GM21529 (cell line): ENCODE measurements around the gene SLC25A27.
"Not testable (repeated sequence)": the region's sequence is repeated elsewhere in the genome, so short reads cannot be mapped to it uniquely, and the experiment has no call there.

Experiments
- ATAC-seq: cut with Tn5 transposase; IDR thresholded peaks from one replicate; pipeline ENCODE4 v1.9.1; 2021; ENCODE audit not compliant: unreplicated experiment

Gene SLC25A27, protein sequence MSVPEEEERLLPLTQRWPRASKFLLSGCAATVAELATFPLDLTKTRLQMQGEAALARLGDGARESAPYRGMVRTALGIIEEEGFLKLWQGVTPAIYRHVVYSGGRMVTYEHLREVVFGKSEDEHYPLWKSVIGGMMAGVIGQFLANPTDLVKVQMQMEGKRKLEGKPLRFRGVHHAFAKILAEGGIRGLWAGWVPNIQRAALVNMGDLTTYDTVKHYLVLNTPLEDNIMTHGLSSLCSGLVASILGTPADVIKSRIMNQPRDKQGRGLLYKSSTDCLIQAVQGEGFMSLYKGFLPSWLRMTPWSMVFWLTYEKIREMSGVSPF

DNA sequence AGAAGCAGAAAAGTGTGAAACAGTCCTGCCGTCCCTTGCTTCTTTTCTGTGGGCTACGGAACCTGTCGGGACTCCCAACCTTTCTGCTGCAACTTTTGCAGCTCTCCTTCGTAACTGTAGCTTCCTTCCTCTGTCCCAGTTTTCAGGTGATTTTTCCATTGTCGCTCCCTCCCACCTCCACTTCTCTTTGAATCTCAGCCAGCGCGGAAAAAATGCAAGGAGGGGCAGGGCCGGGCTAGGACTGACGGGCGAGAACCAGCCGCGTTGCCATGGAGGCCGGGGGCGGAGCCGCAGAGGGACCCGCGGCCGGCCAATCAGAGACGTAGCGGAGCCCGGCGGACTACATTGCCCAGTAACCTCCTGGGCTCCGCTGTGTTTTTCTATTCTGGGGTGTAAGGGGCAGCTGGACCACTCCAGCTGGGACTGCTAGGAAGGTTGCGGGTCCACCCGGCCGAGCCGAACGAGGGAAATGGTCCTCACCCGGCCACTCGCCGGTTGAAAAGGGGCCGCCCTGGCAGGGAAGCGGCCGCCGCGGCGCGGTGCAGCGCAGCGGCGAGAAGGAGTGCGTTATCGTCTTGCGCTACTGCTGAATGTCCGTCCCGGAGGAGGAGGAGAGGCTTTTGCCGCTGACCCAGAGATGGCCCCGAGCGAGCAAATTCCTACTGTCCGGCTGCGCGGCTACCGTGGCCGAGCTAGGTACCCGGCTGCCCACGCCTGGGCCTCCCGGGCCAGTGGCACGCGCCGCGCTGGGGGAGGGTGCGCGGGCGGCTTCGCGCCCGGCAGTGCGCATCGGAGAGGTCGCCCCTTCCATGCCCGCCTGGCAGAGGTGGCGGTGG, at the start of gene SLC25A27, which contains the start of gene CYP39A1:
Gene SLC25A27 (plus strand): TSS at position 373 of the 836 bp plus-strand sequence. CDS start 218 bp downstream, at position 591.
Gene CYP39A1 (minus strand): TSS at position 216 of the 836 bp plus-strand sequence. CDS start 236 bp downstream, outside the sequence.
- ATAC-seq, result peak; percentile 100

DNA sequence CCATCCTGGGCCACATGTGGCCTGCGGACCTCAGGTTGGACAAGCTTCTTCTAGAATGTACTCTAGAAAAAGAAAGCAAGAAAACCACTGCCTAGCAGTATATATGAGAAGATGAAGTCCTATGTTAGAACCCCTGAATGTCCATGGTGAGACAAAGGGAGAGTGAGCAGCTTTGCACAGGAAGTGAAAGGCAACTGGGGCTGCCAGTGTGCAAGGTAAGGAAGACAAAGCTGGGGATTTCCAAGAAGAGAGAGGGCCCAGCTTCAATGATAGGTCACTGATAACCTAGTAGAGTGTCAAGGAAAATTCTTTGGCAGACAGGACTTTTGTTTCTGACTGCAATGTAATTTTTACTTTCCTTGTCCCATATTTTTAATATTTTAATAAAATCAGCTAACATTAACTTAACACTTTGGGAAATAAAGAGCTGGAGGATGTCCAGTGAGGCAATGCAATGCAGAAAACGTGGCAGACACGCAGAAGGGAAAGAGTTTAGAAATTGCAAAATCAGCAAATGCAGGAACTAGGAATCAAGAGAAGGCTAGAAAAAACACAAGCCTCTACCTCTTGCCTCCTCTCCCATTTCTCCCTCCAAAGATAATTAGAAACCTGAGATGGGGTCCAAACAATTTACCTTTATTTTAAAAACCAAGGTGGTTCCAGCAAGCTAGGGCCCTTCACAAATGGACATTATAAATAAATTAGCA, 47.5 kb upstream of the SLC25A27 start:
- peak; percentile 49 for ATAC-seq

DNA sequence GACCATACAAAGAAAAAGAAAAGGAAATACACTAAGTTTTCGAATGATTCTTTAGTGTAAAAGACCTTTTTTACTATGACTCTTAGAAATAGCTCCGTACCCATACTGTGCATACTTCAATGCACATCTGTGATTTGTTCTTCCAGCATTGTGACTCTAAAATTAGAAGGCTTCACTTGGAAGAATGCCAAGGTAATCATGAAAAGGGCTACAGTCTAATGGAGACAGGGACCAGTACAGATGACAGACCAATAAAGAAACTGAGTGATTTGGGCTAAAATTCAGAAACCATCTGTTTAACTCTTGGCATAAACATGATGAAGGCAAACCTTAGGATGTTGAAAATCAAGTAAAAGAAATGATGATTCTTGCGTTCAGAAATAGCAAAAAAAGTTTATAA, 46.4 kb upstream of the SLC25A27 start:
- ATAC-seq, result no peak

DNA sequence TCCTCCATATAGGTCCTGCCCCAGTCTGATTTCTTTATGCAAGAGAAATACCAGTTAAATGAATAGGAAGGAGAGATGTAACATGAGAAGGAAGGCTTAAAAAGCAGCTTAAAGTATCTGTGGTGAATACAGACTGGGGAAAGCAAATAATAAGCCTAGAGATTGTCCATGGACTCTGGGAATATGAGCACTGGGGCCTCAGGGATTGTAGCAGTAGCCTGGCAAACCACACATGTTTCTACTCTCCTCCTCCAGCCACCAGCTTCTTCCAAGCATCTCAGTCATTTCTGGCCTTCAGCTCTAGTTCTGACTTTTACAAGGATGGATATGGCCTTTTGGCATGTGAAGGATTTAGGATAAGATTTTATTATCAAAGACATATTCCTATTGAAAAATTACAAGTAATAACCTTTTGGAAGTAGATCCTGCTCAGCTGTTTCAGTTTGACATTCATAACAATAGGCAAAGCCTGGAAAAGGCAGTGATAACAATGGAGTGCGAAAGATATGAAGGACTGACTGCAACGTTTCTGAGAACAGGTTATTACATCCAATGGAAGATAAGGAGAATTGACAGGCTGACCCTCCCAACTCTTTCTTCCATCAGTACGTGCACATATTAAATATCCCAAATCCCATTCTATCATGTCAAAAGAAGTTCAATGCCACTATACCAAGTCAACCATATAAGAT, 41.8 kb upstream of the SLC25A27 start:
- no peak for ATAC-seq

DNA sequence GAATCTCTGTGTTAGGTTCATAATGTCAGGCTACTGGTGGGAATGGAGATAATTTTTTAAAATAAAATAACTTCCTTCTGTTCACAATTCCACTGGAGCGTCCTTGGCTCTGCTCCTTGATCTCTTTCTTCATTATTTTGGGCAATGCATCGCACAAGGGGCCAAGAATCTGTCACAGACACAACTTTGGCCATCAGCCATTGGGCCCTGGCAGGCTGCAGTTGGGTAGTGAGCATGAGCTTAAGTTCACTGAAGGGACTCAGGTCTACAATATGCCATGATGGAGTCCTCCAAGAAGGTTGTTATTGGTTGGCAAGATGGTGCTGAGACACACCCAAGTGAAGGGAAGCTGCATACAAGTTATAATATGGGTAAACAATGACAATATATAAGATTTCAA, 40.1 kb upstream of the SLC25A27 start:
- ATAC-seq, result no peak

DNA sequence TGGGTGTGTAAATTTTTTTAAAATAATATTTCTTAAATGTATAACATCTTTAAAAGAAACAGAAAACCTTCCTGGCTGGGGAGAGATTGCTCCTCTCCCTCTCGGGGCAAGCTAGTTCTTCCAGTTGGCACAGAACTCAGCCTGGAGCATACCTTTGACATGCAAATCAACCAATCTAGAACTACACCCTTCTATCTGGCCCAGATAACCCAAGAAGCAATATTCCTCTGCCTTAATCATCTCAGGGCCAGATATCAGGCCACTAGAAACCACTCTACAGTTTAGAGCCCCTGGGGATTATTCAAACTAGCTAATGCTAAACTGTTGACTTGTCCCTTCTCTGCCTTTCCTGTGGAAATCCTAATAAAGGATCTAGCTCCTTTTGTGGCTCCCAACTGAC, 34.0 kb upstream of the SLC25A27 start:
- ATAC-seq, result no peak

DNA sequence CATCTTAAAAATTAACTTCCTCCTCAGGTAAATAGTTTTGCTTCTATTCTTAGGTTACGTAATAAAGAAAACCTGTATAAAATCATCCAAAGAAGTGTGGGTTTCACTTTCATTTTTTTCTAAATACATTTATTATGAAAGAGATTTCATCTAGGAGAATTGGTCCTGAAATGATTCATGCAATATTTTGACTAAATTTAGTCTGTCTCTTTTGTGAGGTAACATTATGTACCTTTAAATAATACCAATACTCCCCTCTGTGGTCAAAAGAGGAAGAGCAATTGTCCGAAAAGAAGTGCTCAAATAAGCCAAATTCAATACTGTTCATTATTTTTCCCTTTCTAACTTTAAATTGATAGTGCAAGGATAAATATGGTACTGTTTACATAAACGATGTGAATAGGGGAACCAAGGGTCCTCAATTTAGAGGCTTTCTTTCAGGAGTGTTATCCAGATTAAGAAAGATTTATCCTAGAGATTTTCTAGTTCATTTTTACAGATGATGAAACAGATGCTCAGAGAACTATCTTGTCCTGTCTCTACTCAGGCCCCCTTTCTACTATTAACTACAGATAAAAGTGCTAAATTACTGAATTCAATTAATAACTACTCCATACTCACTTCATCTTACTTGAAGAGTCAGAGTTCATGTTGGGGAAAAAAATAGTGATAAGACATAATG, 26.4 kb upstream of the SLC25A27 start:
- peak; percentile 87 for ATAC-seq

DNA sequence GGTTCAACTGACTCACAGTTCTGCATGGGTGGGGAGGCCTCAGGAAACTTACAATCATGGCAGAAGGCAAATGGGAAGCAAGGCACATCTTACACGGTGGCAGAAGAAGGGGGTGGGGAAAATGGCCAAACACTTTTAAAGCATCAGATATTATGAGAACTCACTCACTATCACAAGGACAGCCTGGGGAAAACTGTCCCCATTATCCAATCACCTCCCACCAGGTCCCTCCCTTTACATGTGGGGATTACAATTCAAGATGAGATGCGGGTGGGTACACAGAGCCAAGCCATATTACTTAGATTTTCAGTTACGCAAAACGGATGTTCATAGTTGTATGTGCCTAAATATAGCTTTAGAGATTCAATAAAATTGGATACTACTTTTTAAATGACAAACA, 25.8 kb upstream of the SLC25A27 start:
- no peak for ATAC-seq

DNA sequence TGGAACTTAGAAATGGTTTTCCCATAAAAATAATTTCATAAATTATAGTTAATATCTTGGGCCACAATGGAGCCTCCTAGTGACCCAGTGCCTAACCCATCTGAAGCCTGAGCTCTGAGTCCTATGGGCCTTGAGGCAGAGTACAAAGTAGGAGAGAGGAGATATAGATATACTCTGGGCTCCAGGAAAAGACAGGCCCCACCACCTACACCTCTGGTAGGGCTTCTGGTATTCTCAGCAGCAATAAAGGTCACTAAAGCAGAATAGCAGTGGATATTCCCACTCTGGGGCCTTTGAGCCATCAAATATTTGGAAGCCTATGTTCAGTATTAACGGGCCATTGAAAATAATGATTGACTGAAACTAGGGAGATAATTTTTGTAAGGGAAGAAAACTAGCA, 24.3 kb upstream of the SLC25A27 start:
- ATAC-seq, result no peak

DNA sequence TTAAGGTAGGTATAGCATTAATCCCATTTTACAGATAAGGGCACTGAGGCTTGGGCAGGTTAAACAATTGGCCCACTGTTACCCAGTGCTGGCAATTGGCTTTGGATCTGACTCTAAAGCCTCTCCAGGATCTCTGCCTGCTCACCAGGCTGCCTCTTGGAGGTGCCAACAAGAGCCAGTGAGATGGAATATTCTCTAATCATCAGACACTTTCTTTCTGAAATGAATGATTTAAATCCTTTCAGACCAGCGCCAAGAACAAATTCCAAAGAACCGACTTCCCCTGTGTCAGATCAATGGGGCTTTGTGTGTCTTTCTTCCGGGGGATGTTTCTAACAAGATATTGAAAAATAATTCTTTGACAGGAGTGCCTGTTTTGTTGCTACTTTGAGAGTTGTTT, 23.8 kb upstream of the SLC25A27 start:
- ATAC-seq, result no peak

DNA sequence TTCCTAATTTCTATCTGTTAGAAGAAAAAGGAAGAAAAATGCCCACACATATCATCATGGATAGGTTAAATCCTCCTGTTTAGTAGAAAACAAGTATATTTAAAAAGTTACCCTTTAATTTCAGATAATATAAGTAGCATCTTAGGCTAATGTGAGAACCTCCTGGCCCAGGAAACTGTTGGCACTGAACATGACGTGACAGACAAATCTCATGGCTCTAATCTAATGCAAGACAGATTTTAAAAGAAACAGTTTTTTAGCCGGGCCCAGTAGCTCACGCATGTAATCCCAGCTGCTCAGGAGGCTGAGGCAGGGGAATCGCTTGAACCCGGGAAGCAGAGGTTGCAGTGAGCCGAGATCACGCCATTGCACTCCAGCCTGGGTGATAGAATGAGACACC, 23.1 kb upstream of the SLC25A27 start:
- ATAC-seq, result no peak

DNA sequence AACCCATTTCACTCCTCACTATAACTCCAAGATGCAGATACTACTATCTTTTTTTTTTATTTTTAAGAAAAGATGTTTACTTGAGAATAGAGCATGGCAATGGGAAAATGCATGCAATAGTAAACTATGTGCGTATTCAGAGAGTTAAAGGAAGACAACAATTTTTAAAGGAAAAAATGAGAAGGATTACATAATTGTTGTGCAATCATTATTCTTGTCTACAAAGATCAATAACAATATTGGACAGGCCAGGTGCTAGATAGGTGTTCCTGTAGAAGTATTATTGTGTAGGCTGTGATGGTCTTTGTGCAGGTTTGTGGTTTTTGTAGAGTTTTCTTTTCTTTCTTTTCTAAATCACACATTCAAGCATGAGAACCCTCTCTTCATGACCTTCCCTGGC, 20.7 kb upstream of the SLC25A27 start:
- ATAC-seq, result no peak

DNA sequence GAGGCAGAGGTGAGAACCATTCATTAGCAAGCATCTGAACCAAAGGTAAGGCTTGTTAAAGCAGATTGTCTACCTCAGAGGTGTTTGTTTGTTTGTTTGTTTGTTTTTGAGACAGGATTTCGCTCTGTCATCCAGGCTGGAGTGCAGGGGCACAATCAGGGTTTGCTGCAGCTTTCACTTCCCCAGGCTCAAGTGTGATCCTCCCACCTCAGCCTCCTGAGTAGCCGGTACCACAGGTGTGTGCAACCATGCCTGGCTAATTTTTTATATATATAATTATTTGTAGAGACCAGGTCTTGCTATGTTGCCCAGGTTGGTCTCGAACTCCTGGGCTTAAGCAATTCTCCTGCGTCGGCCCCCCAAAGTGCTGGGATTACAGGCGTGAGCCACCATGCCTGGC, 17.3 kb upstream of the SLC25A27 start:
- ATAC-seq, result no peak

DNA sequence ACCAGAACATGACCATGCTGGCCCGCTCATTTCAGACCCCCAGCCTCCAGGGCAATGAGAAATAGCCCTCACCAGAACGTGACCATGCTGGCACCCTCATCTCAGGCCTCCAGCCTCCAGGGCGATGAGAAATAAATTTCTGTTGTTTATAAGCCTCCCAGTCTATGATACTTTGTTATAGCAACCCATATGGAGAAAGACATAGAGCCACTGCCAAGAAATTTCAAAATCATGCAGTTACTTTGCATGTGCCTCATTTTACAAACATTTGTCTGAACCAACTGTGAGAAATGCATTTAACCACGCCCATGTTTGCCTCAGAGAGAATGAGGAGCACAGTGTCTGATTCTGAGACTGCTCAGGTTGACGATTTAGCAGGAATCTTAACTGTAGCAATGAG, 15.6 kb upstream of the SLC25A27 start:
- no peak for ATAC-seq

DNA sequence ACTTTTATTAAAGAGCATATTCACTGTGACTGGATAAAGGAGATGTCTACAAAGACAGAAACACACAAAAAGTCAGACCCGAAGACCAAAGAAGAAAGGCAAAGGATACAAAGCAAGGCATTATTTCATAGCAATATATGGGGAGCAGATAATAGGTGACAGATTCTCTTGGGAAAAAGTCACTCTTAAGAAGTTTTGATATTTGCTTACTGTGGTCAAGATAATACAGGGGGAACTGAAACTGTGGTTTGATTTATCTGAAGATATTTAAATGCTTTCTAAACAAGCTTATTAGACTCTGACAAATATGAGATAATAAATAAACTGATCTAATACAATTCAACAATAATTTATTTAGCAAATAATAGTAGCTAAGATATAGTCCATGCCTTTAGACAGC, 14.8 kb upstream of the SLC25A27 start:
- no peak for ATAC-seq

DNA sequence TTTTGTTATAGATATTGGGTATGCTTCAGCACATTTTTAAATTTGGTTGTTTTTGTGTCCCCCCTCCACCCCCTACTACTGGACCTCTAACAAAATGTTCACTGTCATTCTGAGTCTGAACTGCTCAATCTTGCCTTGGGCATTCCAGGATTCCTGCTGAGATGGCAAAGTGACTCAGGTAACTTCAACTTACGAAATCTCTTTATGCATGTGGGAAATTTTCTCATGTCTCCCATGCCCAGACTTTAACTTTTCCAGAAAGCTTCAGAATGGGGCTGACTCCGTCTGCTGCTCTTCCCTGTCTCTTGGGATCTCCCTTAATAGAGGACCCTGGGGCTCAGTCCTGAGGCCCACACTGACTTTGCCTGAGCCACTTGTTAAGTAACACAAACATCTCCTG, 14.1 kb upstream of the SLC25A27 start:
- no peak for ATAC-seq

DNA sequence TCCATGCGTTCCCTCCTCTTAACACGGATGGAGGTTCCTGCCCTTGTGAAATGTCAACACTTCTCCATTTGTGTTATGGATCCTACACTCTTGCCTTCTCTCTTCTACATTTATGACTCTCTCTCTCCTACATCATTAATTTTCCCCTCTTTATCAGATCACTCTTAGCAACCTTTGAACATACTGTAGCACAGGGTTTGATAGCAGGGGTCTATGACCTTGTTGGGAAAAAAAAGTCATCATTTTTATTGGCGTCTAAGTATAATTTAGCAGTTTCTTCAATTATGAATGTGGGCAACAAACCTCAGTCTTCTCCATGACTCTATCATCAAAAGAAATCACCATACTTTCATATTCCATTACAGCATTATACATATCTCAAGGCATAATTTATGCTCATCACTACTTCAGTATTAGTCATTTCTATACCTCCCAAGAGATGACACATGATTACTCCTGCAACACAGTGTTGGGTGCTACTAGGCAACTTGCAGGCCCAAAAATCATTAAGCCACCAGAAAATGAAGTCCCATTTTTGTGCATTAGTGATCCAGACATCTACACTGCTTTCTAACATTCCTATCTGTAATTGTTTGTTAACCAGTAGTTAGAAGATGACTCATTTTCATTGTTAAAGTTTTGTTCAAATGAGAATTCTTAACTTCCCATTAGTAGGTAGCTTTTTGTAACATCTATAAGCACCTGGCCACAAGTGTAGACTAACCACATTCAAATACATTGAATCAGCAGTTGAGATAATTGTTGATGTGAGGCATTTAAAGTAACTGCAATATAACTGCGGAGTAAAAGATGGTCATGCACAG, 9.6 kb upstream of the SLC25A27 start:
- no peak for ATAC-seq

DNA sequence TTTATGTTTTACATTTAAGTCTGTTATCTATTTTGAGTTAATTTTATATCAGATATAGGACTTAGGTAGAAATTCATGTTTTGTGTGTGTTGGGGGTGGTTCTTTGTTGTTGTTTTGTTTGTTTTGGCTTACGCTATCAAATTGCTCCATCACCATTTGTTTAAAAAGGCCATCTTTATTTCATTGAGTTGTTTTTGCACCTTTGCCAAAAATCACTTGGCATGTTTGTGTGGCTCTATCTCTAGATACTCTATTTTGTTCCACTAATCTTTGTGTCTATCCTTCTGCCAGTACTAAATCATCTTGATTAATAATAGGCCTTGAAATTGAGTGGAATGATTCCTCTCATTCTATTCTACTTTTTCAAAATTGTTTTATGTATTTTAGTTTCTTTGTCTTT, 7.5 kb upstream of the SLC25A27 start:
- no peak for ATAC-seq

DNA sequence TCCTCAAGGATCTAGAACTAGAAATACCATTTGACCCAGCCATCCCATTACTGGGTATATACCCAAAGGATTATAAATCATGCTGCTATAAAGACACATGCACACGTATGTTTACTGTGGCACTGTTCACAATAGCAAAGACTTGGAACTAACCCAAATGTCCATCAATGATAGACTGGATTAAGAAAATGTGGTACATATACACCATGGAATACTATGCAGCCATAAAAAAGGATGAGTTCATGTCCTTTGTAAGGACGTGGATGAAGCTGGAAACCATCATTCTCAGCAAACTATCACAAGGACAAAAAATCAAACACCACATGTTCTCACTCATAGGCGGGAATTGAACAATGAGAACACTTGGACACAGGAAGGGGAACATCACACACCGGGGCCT, 4.7 kb upstream of the SLC25A27 start:
- not testable (repeated sequence) for ATAC-seq
